Measurements from ENCODE around the gene GTPBP3.
"Not testable (repeated sequence)": the region's sequence is repeated elsewhere in the genome, so short reads cannot be mapped to it uniquely, and the experiment has no call there.

Gene GTPBP3

GRCh38 chr19:17341845-17342244 lies 4.5 kb downstream of the GTPBP3 start:
- no peak for DNase-seq

GRCh38 chr19:17346109-17346671 lies 8.8 kb downstream of the GTPBP3 start:
- peak; percentile 77 for DNase-seq

GRCh38 chr19:17347361-17347760 lies 10.0 kb downstream of the GTPBP3 start:
- DNase-seq: no peak

DNA sequence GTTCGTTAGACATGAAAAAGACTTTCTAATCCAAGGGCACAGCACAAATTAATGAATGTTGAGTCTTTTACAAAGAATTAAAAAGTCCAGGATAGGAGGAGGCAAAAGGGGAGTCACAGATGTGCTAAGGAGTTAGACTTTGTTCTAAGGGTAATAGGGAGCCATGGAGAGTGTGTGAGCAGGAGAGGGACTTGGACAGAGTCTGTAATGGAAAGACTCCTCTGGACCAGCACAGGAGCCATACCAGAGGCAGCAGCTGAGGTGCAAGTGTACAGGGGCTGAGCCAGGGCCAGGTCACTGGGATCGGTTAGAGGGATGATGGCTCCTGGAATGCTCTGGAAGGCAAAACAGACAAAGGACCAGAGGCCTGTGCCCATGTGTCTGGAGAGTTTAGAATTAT lies 10.5 kb downstream of the GTPBP3 start:
- no peak for DNase-seq

DNA sequence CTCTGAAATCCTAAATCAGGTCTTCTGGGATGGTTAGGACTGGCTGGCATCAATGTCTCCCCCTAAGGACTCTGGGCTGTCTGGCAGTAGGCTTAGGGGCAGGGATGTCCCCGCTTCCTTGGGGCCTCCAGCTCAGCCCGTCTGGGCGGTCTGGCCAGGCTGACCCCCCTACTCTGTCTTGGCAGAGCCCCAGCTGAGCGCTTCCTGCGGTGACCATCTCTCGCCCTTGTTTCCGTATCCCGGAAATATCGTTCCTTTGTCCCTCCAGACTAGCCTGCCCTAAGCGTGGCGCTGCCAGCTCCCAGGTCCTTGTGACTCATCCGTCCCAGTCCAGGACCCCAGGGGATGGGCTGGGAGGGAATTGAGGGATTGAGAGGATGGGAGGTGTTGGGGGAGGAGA lies 11.3 kb downstream of the GTPBP3 start:
- DNase-seq: peak; percentile 75

GRCh38 chr19:17351815-17352435 lies 14.6 kb downstream of the GTPBP3 start:
- DNase-seq: no peak

DNA sequence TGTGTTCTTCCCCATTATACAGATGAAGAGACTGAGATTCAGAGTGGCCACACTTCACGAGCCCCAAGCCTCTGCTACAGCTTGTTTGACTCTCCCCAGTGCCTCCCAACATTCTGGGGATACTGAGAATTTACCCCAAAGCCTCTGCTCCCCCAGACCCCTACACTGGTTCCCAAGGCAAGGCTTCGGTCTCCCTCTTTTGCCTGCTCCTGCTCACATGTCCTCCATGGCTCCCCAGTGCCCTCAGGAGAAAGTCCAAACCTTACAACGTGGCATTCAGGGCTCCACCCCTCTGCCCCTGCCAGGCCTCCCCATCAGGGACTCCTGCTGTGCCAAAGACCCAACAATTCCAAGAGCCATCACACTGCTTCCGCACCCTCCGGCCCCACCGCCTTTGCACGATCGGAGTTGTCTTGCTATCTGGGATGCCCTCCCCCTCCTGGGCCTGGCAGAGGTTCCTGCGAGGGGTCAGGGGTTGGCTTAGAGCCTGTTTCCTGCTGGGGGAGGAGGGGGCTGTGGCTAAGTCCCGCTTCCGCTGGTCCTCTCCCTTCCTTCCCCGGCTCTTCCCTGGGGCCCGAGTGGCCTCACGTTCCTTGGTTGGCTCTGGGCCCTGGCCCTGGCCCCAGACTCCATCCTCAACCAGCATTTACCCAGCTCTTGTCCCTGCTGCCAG lies 15.4 kb downstream of the GTPBP3 start:
- DNase-seq: peak; percentile 54

GRCh38 chr19:17353386-17353785 lies 16.0 kb downstream of the GTPBP3 start:
- no peak for DNase-seq

GRCh38 chr19:17357078-17357666 lies 19.8 kb downstream of the GTPBP3 start:
- no peak for DNase-seq

GRCh38 chr19:17357724-17358123 lies 20.4 kb downstream of the GTPBP3 start:
- DNase-seq: no peak

DNA sequence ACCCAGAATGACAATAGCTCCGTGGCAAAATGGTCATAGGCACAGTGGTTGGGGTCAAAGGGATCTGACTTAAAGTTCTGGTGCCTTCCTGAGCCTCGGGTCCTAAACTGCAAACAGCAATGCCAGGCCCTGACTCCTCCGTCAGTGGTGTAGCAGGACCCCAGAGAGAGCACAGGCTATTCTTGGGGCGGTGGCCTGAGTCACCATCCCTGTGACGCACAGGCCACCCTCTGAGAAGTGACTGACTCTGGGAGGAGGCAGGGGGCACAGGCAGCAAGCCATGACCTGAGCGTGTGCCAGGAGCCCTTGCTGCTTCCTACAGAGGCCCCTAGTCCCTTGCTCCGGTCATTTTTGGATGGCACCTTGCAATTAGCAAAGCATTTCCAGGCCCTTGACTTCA lies 21.0 kb downstream of the GTPBP3 start:
- no peak for DNase-seq

- no peak for DNase-seq
Measured at GRCh38 chr19:17359905-17360800, 22.8 kb downstream of the GTPBP3 start.

DNA sequence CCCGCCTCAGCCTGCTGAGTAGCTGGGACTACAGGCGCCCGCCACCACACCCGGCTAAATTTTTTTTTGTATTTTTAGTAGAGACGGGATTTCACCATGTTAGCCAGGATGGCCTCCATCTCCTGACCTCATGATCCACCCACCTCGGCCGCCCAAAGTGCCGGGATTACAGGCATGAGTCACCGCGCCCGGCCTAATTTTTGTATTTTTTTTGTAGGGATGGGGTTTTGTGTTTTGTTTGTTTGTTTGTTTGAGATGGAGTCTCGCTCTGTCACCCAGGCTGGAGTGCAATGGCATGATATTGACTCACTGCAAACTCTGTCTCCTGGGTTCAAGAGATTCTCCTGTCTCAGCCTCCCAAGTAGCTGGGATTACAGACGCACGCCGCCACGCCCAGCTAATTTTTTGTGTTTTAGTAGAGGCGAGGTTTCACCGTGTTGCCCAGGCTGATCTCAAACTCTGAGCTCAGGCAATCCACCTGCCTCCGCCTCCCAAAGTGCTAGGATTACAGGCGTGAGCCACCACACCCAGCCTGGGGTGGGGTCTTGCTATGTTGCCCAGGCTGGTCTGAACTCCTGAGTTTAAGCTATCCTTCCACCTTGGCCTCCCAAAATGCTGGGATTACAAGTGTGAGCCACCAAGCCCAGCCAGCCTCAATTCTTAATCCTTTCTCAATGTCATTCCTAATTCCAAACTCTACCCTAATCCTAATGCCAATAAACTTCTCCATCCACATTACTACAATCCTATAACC lies 26.7 kb downstream of the GTPBP3 start:
- DNase-seq: not testable (repeated sequence)

GRCh38 chr19:17365361-17365760 lies 28.0 kb downstream of the GTPBP3 start:
- no peak for DNase-seq

GRCh38 chr19:17370026-17370587 lies 32.8 kb downstream of the GTPBP3 start:
- no peak for DNase-seq

DNA sequence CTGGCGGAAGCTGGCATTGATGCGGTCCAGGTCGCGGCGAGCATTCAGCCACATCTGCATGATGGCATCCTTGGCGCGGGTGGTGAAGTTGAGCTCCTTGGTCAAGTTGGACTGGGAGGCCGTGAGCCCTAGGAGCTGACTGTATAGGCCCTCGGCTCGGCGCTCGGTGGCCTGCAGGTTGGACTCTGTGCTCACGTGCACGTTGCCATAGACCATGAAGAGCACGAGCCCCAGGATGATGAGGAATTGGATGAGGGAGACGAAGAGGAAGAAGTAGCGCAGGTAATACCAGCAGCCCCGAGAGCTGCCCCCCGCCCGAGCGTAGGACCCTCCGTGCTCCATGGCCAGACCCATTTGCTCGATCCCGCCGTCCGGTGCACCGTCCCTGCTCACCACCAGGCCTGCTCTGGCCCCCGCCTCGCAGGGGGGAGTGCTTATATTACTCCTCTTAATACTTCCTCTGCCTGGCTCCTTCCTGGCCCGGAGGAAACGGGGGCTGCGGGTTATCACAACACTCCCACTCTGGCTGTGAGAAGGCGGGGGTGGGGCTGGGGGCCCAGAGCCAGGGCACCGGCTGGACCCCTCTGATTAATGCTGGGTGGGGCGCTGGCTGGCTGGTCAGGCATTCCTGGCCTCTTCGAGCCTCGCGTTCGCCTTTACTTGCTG lies 39.7 kb downstream of the GTPBP3 start, which contains the start of gene PLVAP:
Gene PLVAP (minus strand): TSS at position 408 of the 666 bp plus-strand sequence. CDS start 54 bp downstream, at position 354.
- no peak for DNase-seq

- no peak for DNase-seq
Measured at GRCh38 chr19:17378271-17378670, 40.9 kb downstream of the GTPBP3 start.

- peak; percentile 61 for DNase-seq
Measured at GRCh38 chr19:17379221-17379631, 41.9 kb downstream of the GTPBP3 start.

DNA sequence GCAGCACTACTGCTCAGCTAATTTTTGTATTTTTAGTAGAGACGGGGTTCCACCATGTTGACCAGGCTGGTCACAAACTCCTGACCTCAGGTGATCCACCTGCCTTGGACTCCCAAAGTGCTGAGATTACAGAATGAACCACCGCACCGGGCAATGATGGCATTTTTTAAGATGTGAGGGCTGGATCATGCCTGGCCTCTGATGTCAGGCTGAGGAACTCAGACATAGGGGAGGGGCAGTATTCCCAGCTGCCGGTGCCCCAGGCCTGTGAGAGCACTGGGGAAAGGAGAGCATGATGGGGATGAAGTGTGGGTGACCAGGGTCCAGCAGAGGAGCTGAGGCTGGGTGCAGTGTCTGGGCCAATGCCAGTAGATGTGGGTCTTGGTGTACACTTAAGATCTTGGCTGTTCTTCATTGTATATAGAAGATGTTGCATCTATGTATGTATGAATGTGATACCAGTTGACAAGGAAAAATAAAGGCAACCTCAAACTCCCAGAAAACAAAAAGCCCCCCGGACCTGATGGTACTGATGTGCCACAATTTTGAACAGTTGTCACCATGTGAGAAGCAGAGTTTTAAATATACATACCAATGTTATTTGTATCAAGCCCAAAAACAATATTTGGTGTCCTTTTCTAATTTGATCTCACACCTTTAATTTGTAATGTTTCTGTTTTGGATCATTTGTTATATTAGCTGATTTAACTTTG lies 43.2 kb downstream of the GTPBP3 start:
- no peak for DNase-seq

DNA sequence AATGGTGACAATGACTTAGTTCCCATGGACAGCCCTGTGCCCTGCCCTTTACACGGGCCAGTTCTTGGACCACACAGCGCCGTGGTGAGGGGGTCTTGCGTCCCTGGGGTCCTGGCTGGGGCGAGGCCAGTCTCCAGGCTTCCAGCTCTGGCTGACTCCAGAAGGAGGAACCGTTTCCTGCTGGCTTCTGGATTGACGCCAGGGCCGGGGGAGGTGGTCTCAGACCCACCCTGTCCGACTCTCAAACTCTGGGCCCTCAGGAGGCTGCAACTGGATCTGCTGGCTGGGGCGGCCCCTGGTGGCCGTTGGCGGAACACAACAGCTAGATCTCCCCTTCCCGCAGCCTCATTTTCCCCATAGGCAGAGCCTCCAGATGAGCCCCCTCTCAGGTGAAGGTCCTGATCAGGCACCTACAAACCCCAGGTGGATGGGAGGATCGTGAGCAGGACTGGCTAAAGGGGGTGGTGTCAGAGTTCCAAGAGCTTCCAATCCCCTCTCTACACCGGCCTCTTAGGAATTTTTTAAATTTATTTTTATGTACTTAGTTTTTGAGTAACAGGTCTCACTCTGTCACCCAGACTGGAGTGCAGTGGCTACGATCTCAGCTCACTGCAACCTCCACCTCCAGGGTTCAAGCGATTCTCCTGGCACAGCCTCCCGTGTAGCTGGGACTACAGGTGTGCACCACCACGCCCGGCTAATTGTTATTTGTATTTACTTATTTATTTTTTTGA lies 48.7 kb downstream of the GTPBP3 start:
- DNase-seq: peak; percentile 84

Measured in right hindlimb (tissue), 1 donor.